ENCODE data around the gene CELF3.

Gene CELF3

DNA sequence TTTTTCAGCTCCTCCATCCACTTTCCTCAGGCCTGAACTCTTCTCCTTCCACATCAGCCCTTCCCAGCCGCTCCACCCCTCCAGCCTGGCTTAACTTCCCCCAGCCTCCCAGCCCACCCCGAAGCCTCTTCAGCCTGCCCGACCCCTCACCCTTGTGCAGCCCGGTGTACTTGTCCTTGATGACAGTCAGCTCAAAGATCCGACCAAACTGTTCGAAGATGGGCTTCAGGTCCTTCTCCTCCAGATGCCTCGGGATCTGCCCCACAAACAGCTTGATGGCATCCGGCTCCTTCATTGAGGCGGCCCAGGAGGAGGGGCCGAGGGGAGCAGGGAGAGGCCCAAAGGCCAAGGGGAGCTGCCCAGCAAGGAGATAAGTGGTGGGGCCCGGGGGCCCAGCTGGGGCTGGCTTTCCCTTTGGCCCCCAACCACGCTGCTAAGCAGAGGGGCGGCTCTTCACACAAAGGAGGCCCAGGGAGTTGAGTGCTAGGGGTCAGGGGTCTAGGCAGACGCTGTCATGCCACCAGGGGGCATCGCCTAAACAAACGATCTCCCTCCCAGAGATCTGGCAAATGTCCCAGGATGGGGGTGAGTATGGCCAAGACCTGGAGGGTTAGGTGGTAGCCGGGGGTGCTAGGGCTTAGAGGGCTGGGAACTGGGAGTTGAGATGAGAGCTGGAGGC, 738 bp downstream of the CELF3 start (continued):
- TF ChIP-seq ZNF211 (tag by site-specific recombination; IDR thresholded peaks at IDR 0.05; ENCODE audit: low read depth) (no peak), GLIS2 (tag by site-specific recombination; IDR thresholded peaks at IDR 0.05) (0 out of 2 replicates have a peak, but pooled peaks have one; percentile 64)

DNA sequence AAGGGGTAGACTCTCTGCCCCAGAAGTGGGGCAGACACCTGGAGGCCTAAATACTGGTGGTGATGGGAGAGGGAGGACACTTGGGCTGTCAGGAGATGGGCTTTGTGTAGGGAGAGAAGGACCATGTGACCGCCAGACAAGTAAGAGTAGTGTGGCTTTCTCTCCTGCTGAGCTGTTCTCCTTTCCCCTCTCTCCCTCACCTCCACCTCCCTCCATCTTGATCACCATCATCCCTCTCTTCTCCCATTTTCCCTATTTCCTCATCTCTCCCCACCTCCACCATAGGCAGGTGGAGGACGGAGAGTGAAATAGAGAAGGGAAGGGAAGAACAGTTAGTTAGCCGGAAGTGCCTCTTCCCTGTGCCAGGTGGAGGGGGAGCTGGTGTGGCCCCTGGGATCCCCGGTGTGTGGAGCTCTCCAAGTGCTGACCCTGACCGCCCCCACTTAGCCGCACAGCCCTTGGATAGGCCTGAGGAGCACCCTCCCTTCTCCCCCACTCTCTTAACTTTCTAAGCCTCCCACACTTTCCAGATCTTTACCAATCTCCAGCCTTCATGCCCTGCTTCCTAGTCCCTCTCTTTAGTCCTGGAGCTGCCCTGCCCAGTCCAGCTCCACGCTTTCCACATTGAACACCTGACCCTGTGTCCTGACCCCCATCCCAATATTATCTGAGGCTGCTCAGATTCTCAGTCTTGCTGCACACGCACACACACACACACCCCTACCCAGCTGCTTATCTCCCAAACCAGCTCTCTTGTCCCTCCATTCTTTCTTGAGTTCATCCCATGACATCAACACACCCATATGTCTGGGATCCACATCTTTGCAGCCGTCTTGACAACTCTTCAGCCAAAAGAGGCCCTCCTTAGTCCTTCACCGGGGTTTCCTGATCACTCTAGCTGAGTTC, 1.5 kb downstream of the CELF3 start:
- Histone ChIP-seq H3K36me3 (ENCODE audit: control insufficient read depth in 2 of 2, insufficient read depth in 1 of 2, low read length in 2 of 2) (no peaks in the 10 kb centered on the region), H3K4me3 (ENCODE audit: low read depth, low read length) (no peak overlapping the region), H3K4me1 (ENCODE audit: control insufficient read depth, insufficient read depth, low read length) (no peaks in the 10 kb centered on the region), H3K27ac (ENCODE audit: extremely low read depth, low read depth, low read length) (no peak overlapping the region), H3K9me3 (ENCODE audit: control insufficient read depth, insufficient read depth, low read depth, low read length) (no peaks in the 10 kb centered on the region)
- ChIA-PET CTCF (interaction anchor here (0.8 to 1.6 kb wide), 5 partner anchors 17 to 121 kb away, joined by 3 to 6 read pairs (median 3); no protein-coding TSS in a partner anchor), POLR2A (no interaction called here)
- TF ChIP-seq ZNF76 (tag by site-specific recombination; IDR thresholded peaks at IDR 0.05; ENCODE audit: borderline replicate concordance, low read depth) = no peak
- TF ChIP-seq, protein P1, sequence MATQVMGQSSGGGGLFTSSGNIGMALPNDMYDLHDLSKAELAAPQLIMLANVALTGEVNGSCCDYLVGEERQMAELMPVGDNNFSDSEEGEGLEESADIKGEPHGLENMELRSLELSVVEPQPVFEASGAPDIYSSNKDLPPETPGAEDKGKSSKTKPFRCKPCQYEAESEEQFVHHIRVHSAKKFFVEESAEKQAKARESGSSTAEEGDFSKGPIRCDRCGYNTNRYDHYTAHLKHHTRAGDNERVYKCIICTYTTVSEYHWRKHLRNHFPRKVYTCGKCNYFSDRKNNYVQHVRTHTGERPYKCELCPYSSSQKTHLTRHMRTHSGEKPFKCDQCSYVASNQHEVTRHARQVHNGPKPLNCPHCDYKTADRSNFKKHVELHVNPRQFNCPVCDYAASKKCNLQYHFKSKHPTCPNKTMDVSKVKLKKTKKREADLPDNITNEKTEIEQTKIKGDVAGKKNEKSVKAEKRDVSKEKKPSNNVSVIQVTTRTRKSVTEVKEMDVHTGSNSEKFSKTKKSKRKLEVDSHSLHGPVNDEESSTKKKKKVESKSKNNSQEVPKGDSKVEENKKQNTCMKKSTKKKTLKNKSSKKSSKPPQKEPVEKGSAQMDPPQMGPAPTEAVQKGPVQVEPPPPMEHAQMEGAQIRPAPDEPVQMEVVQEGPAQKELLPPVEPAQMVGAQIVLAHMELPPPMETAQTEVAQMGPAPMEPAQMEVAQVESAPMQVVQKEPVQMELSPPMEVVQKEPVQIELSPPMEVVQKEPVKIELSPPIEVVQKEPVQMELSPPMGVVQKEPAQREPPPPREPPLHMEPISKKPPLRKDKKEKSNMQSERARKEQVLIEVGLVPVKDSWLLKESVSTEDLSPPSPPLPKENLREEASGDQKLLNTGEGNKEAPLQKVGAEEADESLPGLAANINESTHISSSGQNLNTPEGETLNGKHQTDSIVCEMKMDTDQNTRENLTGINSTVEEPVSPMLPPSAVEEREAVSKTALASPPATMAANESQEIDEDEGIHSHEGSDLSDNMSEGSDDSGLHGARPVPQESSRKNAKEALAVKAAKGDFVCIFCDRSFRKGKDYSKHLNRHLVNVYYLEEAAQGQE (tag by site-specific recombination; IDR thresholded peaks at IDR 0.05) = peak; percentile 72
- no peak for TF ChIP-seq ZNF776 (tag by site-specific recombination; IDR thresholded peaks at IDR 0.05; ENCODE audit: borderline replicate concordance)
- peak; percentile 51; the same call in 1 of the 2 replicates for TF ChIP-seq EGR2 (tag by site-specific recombination; IDR thresholded peaks at IDR 0.05; ENCODE audit: low read depth)
- no peak for TF ChIP-seq MZF1 (tag by site-specific recombination; IDR thresholded peaks at IDR 0.05; ENCODE audit: borderline replicate concordance)
- peak; percentile 91 for TF ChIP-seq PRDM1 (tag by site-specific recombination; IDR thresholded peaks at IDR 0.05)
- 0 out of 2 replicates have a peak, but pooled peaks have one; percentile 24 for TF ChIP-seq ZNF366 (tag by site-specific recombination; conservative IDR thresholded peaks at IDR 0.05)
- TF ChIP-seq IKZF3 (tag by site-specific recombination; IDR thresholded peaks at IDR 0.05) = no peak
- no peak for TF ChIP-seq ZNF785 (tag by site-specific recombination; IDR thresholded peaks at IDR 0.05)
- TF ChIP-seq ZBTB1 (tag by site-specific recombination; IDR thresholded peaks at IDR 0.05) = no peak
- TF ChIP-seq ZFP69B (tag by site-specific recombination; IDR thresholded peaks at IDR 0.05) = no peak
- no peak for TF ChIP-seq ZNF658 (tag by site-specific recombination; IDR thresholded peaks at IDR 0.05)
- TF ChIP-seq ZFHX2 (tag by site-specific recombination; conservative IDR thresholded peaks at IDR 0.05) = peak; percentile 59
- no peak for TF ChIP-seq ZNF701 (tag by site-specific recombination; IDR thresholded peaks at IDR 0.05)
- TF ChIP-seq ZNF169 (tag by site-specific recombination; IDR thresholded peaks at IDR 0.05) = no peak
- TF ChIP-seq ZNF157 (tag by site-specific recombination; IDR thresholded peaks at IDR 0.05) = no peak

DNA sequence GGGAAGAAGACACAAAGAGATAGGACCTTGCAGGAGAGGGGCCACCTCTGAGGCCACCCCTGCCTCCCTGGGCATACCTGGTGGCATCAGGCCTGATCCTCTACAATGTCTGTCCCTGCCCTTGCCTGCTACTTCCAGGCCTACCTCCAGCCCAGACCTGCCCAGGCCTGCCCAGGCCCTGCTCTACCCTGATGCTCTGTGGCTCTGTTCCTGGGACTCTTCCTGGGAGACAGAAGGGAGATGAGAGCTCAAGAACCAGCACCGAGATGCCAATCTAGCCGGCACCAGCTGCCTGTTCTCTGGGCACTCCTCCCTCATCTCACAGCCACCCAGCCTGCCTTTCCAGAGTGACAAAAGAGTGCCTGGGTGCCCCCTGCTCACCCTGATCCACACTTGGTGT, 2.7 kb downstream of the CELF3 start:
- TF ChIP-seq ZNF23 (tag by site-specific recombination; IDR thresholded peaks at IDR 0.05; ENCODE audit: borderline replicate concordance) = no peak
- TF ChIP-seq ZBTB17 (tag by site-specific recombination; IDR thresholded peaks at IDR 0.05) = peak; percentile 34
- Histone ChIP-seq H3K4me1 (ENCODE audit: control insufficient read depth, insufficient read depth, low read length) (no peaks in the 10 kb centered on the region), H3K27ac (ENCODE audit: extremely low read depth, low read depth, low read length) (no peak overlapping the region), H3K36me3 (ENCODE audit: control insufficient read depth in 2 of 2, insufficient read depth in 1 of 2, low read length in 2 of 2) (no peaks in the 10 kb centered on the region), H3K9me3 (ENCODE audit: control insufficient read depth, insufficient read depth, low read depth, low read length) (no peaks in the 10 kb centered on the region), H3K4me3 (ENCODE audit: low read depth, low read length) (no peak overlapping the region)
- CTCF ChIA-PET = interaction anchor here (0.8 kb wide), 1 partner anchor 122 kb away, joined by 3 read pairs; no protein-coding TSS in a partner anchor
- POLR2A ChIA-PET = no interaction called here
